Lower leg skin (tissue), 4 donors: ENCODE measurements around the gene C16orf78. TPM values are rescaled to one million over a fixed set of nuclear protein-coding genes. Genes with fewer than 3 reads are reported as not detected.
A peak's percentile ranks its signal among the peaks of the same experiment; 100 is the strongest.

Experiments used
- DNase-seq, 2 donors: peaks; one replicate each; pipeline ENCODE4 v3.0.0-alpha.2; 2019; ENCODE audit warnings: low spot score in 2 of 2
- H3K4me3 ChIP-seq: fragments of 200-600 bp; sonication (generic); 2 replicates; pipeline ENCODE4 v1.5.1; 2017; ENCODE audit warnings: mild to moderate bottlenecking, low read depth; ENCODE audit not compliant: poor library complexity, severe bottlenecking
- CTCF ChIP-seq, 3 donors: fragments of 450-650 bp; IDR thresholded peaks; one replicate each; pipeline ENCODE4 v1.5.1; 2016; ENCODE audit warnings: antibody characterized with exemption in 3 of 3, mild to moderate bottlenecking in 3 of 3, moderate library complexity in 2 of 3
- POLR2A ChIP-seq, 2 donors: fragments of 450-650 bp; IDR thresholded peaks; one replicate each; pipeline ENCODE4 v1.6.1; 2016 to 2017; ENCODE audit warnings: antibody characterized with exemption in 2 of 2, mild to moderate bottlenecking in 1 of 2, moderate library complexity in 1 of 2
- WGBS, 2 donors: methylation state at CpG; one replicate each; pipeline ENCODE4 v1.1.5; 2018; 5-methylcytosine and 5-hydroxymethylcytosine counted together
- intact Hi-C: fragments of 100-400 bp; cut with DNase I; formaldehyde crosslinking; loops from one replicate; pipeline ENCODE4 v1.15.0; 2023; ENCODE audit warnings: low total_unique reads
- total RNA-seq, 4 donors: library from RNA; depleted of rRNA; stranded (reverse); fragments of >200 nt; gene quantifications; one replicate each; pipeline ENCODE4 v1.1.0, GENCODE V29; 2016

The C16orf78 gene
- total RNA-seq, 4 donors from 2014 or later = not detected

- TF ChIP-seq POLR2A (IDR thresholded peaks at IDR 0.05) (no peak), CTCF (IDR thresholded peaks at IDR 0.05) (no peak)
- peak in 1 of 2 donors; percentile 42 for DNase-seq
- intact Hi-C loops = no loop called here
- WGBS, 2 donors = 67 to 69% methylated on average over 4 of the region's 4 CpGs
- H3K4me3 ChIP-seq = no peak overlapping the region
Observed at GRCh38 chr16:49365711-49366509, 7.7 kb upstream of the C16orf78 start.

- no peak overlapping the region for H3K4me3 ChIP-seq
- DNase-seq = no peak
- intact Hi-C loops = no loop called here
- 51 to 56% methylated on average over 3 of the region's 3 CpGs for WGBS, 2 donors
- TF ChIP-seq POLR2A (IDR thresholded peaks at IDR 0.05) = no peak
- no peak for TF ChIP-seq CTCF (IDR thresholded peaks at IDR 0.05)
Observed at GRCh38 chr16:49366669-49367068, 6.9 kb upstream of the C16orf78 start.

- H3K4me3 ChIP-seq = no peak overlapping the region
- WGBS, 2 donors = 35 to 56% methylated on average over 3 of the region's 3 CpGs
- TF ChIP-seq CTCF (IDR thresholded peaks at IDR 0.05) = no peak
- no peak for TF ChIP-seq POLR2A (IDR thresholded peaks at IDR 0.05)
- DNase-seq = peak in 1 of 2 donors; percentile 28
- intact Hi-C loops = no loop called here
Observed at GRCh38 chr16:49369651-49370611, 3.7 kb upstream of the C16orf78 start.

- intact Hi-C loops = no loop called here
- DNase-seq = peak in 1 of 2 donors; percentile 40
- no peak overlapping the region for H3K4me3 ChIP-seq
- TF ChIP-seq POLR2A (IDR thresholded peaks at IDR 0.05) (no peak), CTCF (IDR thresholded peaks at IDR 0.05) (no peak)
- 94 to 98% methylated on average over 4 of the region's 4 CpGs for WGBS, 2 donors
Observed at GRCh38 chr16:49376206-49376605, 2.6 kb downstream of the C16orf78 start.

- no peak for TF ChIP-seq POLR2A (IDR thresholded peaks at IDR 0.05)
- no peak for TF ChIP-seq CTCF (IDR thresholded peaks at IDR 0.05)
- intact Hi-C loops = no loop called here
- no peak overlapping the region for H3K4me3 ChIP-seq
- 68 to 83% methylated on average over 7 of the region's 7 CpGs for WGBS, 2 donors
- DNase-seq = peak in 1 of 2 donors; percentile 32
Observed at GRCh38 chr16:49377196-49377755, 3.7 kb downstream of the C16orf78 start.
